Transverse colon (tissue), 4 donors: Measurements from ENCODE around the gene ROCK1.

Source experiments
- CTCF ChIP-seq, 5 experiments: fragments of 200-600 bp in 3 of 5; fragments of 450-650 bp in 2 of 5; sonication (generic) in 3 of 5; IDR thresholded peaks; 1 replicate in 2 of 5; 2 replicates in 3 of 5; pipeline ENCODE4 v1.5.1; 2016 to 2017; ENCODE audit warnings: antibody characterized with exemption in 5 of 5, inconsistent platforms in 3 of 5, mild to moderate bottlenecking in 2 of 5, moderate library complexity in 1 of 5
- EP300 ChIP-seq: sonication (generic); formaldehyde crosslinking; IDR thresholded peaks from one replicate; pipeline ENCODE4 v1.6.1; 2017; ENCODE audit warnings: antibody characterized with exemption, low read depth
- POLR2A ChIP-seq: fragments of 450-650 bp; IDR thresholded peaks from one replicate; pipeline ENCODE4 v1.6.1; 2016; ENCODE audit warnings: antibody characterized with exemption, mild to moderate bottlenecking, moderate library complexity
- POLR2AphosphoS5 ChIP-seq, 3 donors: sonication (generic); formaldehyde crosslinking; IDR thresholded peaks; one replicate each; pipeline ENCODE4 v1.6.1; 2016; ENCODE audit warnings: antibody characterized with exemption in 3 of 3

DNA sequence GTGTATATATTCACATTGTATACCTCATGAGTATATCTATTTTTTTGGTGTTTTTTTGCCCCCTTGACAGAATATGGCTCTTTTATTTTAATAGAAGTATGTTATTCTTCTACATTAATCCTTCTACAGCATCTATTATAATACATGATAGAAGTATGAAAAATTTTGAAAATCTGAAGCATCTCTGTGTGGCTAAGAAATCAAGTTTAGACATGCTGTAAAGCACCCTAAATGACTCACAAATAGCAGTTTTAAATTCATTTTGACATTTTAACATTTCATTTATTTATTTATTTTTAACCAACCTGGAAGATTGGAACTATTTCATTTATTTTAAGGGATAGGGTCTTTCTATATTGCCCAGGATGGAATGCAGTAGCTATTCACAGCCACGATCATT, 33.8 kb upstream of the ROCK1 start:
- TF ChIP-seq CTCF (IDR thresholded peaks at IDR 0.05): no peak
- no peak for TF ChIP-seq POLR2A
- no peak for TF ChIP-seq POLR2AphosphoS5 (IDR thresholded peaks at IDR 0.05)
- no peak for TF ChIP-seq EP300
